Measurements from ENCODE around the gene HPS4. TPM values are rescaled to one million over a fixed set of nuclear protein-coding genes. Genes with fewer than 3 reads are reported as not detected.

HPS4 gene
- total RNA-seq, 1 donor from 2014 or later: 95.5 TPM

GRCh38 chr22:26429458-26430286 lies 53.9 kb downstream of the HPS4 start:
- H3K4me1 Mint-ChIP-seq: peaks cover 38% of the 10 kb centered on the region
- H3K9me3 Mint-ChIP-seq: no peaks in the 10 kb centered on the region
- no peak overlapping the region for H3K27ac Mint-ChIP-seq
- H3K27me3 Mint-ChIP-seq (ENCODE audit: insufficient read depth, low read depth): peaks cover 14% of the 10 kb centered on the region
- no peak for TF ChIP-seq EZH2phosphoT487 (IDR thresholded peaks at IDR 0.05)
- no peak for TF ChIP-seq CTCF (IDR thresholded peaks at IDR 0.05)
- no peak for TF ChIP-seq EZH2 (IDR thresholded peaks at IDR 0.05)
- H3K4me3 ChIP-seq: peak overlapping the region; percentile 56
- H3K9me3 ChIP-seq (ENCODE audit: low read depth): no peaks in the 10 kb centered on the region
- H3K4me1 ChIP-seq: peaks cover 34% of the 10 kb centered on the region
- peaks cover 21% of the 10 kb centered on the region for H4K20me1 ChIP-seq (ENCODE audit: low read depth)
- H3K4me3 Mint-ChIP-seq: peak overlapping the region; percentile 90
- no peaks in the 10 kb centered on the region for H3K36me3 Mint-ChIP-seq
- no peak overlapping the region for H3K27ac ChIP-seq
- H3K79me2 ChIP-seq (ENCODE audit: low read depth): peaks cover 17% of the 10 kb centered on the region
- H3K9ac ChIP-seq: no peak overlapping the region
- H3K4me2 ChIP-seq: peak overlapping the region; percentile 78
- H2AFZ ChIP-seq (replicated peaks): peak overlapping the region; percentile 42
- no peaks in the 10 kb centered on the region for H3K36me3 ChIP-seq
- peaks cover 46% of the 10 kb centered on the region for H3K27me3 ChIP-seq
- no peak for DNase-seq (ENCODE audit: low spot score)
- peaks cover 32% of the 10 kb centered on the region for H3F3A ChIP-seq (ENCODE audit: low read depth)

- peak within 1 kb of the TSS; percentile 84 for H3K27ac Mint-ChIP-seq
- H3K36me3 Mint-ChIP-seq: no peaks in the 10 kb centered on the region
- peaks cover 21% of the 10 kb centered on the region for H4K20me1 ChIP-seq (ENCODE audit: low read depth)
- peak within 1 kb of the TSS; percentile 56 for H3K4me3 ChIP-seq
- no peaks in the 10 kb centered on the region for H3K9me3 Mint-ChIP-seq
- H3K27me3 Mint-ChIP-seq (ENCODE audit: insufficient read depth, low read depth): peaks cover 14% of the 10 kb centered on the region
- no peaks in the 10 kb centered on the region for H3K9me3 ChIP-seq (ENCODE audit: low read depth)
- peaks cover 34% of the 10 kb centered on the region for H3K4me1 ChIP-seq
- H3K27ac ChIP-seq: no peak within 1 kb of the TSS
- peaks cover 17% of the 10 kb centered on the region for H3K79me2 ChIP-seq (ENCODE audit: low read depth)
- H3K4me1 Mint-ChIP-seq: peaks cover 38% of the 10 kb centered on the region
- H3F3A ChIP-seq (ENCODE audit: low read depth): peaks cover 32% of the 10 kb centered on the region
- peak; percentile 93 for DNase-seq (ENCODE audit: low spot score)
- H2AFZ ChIP-seq (replicated peaks): peak within 1 kb of the TSS; percentile 96
- peaks cover 50% of the 10 kb centered on the region for H3K27me3 ChIP-seq
- peak within 1 kb of the TSS; percentile 97 for H3K4me3 Mint-ChIP-seq
- H3K9ac ChIP-seq: no peak within 1 kb of the TSS
- no peak for TF ChIP-seq EZH2phosphoT487 (IDR thresholded peaks at IDR 0.05)
- TF ChIP-seq CTCF (IDR thresholded peaks at IDR 0.05): no peak
- TF ChIP-seq EZH2 (IDR thresholded peaks at IDR 0.05): no peak
- no peaks in the 10 kb centered on the region for H3K36me3 ChIP-seq
- peak within 1 kb of the TSS; percentile 80 for H3K4me2 ChIP-seq
Measured at GRCh38 chr22:26428515-26429457, 54.8 kb downstream of the HPS4 start, which contains the start of gene ASPHD2. Gene ASPHD2, plus strand, starts transcription at chr22:26429260. Its CDS starts 4,356 bp downstream, at chr22:26433616.

GRCh38 chr22:26426924-26427323 lies 56.7 kb downstream of the HPS4 start:
- Mint-ChIP-seq H3K4me1 (peaks cover 26% of the 10 kb centered on the region), H3K4me3 (peak overlapping the region; percentile 56), H3K27me3 (ENCODE audit: insufficient read depth, low read depth) (peaks cover 12% of the 10 kb centered on the region), H3K27ac (no peak overlapping the region), H3K36me3 (no peaks in the 10 kb centered on the region), H3K9me3 (peaks cover 7% of the 10 kb centered on the region)
- H3K4me2 ChIP-seq: no peak overlapping the region
- peaks cover 17% of the 10 kb centered on the region for H3K79me2 ChIP-seq (ENCODE audit: low read depth)
- H3F3A ChIP-seq (ENCODE audit: low read depth): peaks cover 22% of the 10 kb centered on the region
- H3K9me3 ChIP-seq (ENCODE audit: low read depth): no peaks in the 10 kb centered on the region
- H3K36me3 ChIP-seq: no peaks in the 10 kb centered on the region
- H3K4me3 ChIP-seq: no peak overlapping the region
- no peak for TF ChIP-seq EZH2phosphoT487 (IDR thresholded peaks at IDR 0.05)
- TF ChIP-seq EZH2 (IDR thresholded peaks at IDR 0.05): no peak
- TF ChIP-seq CTCF (IDR thresholded peaks at IDR 0.05): no peak
- H3K4me1 ChIP-seq: peaks cover 26% of the 10 kb centered on the region
- H2AFZ ChIP-seq (replicated peaks): no peak overlapping the region
- no peak overlapping the region for H3K9ac ChIP-seq
- no peak for DNase-seq (ENCODE audit: low spot score)
- H4K20me1 ChIP-seq (ENCODE audit: low read depth): peaks cover 14% of the 10 kb centered on the region
- H3K27ac ChIP-seq: no peak overlapping the region
- peaks cover 50% of the 10 kb centered on the region for H3K27me3 ChIP-seq
